Heart left ventricle (tissue), 13 donors: ENCODE measurements around the gene MYO10.

Experiments used
- CTCF ChIP-seq, 12 donors: fragments of 200-600 bp; sonication (generic) in 4 of 12; IDR thresholded peaks; one replicate each; pipeline versions ENCODE4 v1.5.0 to v1.8.0; 2018 to 2022; ENCODE audit warnings: antibody characterized with exemption in 12 of 12, mild to moderate bottlenecking in 5 of 12
- POLR2A ChIP-seq, 2 donors: fragments of 450-650 bp; IDR thresholded peaks; one replicate each; pipeline ENCODE4 v1.6.1; 2017; ENCODE audit warnings: antibody characterized with exemption in 2 of 2, mild to moderate bottlenecking in 2 of 2, moderate library complexity in 2 of 2
- donor health status: ischemic (EF 13 %, LVEDD 7.1; RV severe dilation, severe dysfunction).
- donor health status: DM: no; HTN: yes; CAD: no.
- donor health status: DM: no; HTN: no; CAD: no.
- donor health status: ischemic (EF 25% LVEDD 6.9; RV normal size, moderate dysfunction).
- donor health status: ischemic (EF 25% LVEDD 5.7; RV mildly dilated, moderate dysfunction).
- donor health status: ischemic (EF 35%, LVEDD 5.7; RV mildly dilated, moderate dysfunction).
- donor health status: nonischemic (EF 11% LVEDD 7.7; RV severe dilation, severe dysfunction).
- donor health status: DM: yes; HTN: yes; CAD: no.
- donor health status: PGD.
- donor health status: ischemic (EF 29% LVEDD 5.4; RV normal size, mild dysfunction).
- donor health status: nonischemic (EF 23%, LVEDD 6.1; RV moderate dilation, normal function).

- TF ChIP-seq CTCF (IDR thresholded peaks at IDR 0.05) (no peak), POLR2A (IDR thresholded peaks at IDR 0.05) (no peak)
These were observed 202.6 kb downstream of the MYO10 start for GRCh38 chr5:16733331-16734006.
